K562 (cell line): Measurements from ENCODE around the gene NOL4L. TPM values are rescaled to one million over a fixed set of nuclear protein-coding genes. Genes with fewer than 3 reads are reported as not detected.

Experiments
- ATAC-seq: fragments of 200-7000 bp; cut with Tn5 transposase; 3 replicates; pipeline ENCODE4 v1.9.1; 2020; ENCODE audit warnings: moderate library complexity
- BruUV-seq: library from RNA; stranded (reverse); fragments of 400-500 nt; replicated peaks from 2 replicates; lab custom pipeline; 2021; lab: Mats Ljungman, UMichigan
- CTCF ChIA-PET: fragments of 300-600 bp; formaldehyde crosslinking; extraction: SDS; loops from one replicate; lab custom pipeline; 2021; ENCODE audit warnings: low intra/inter-chr PET ratio; lab: Yijun Ruan, JAX
- POLR2A ChIA-PET: fragments of 300-600, 350-650 bp; sonication (Branson Sonifier 250); formaldehyde crosslinking; extraction: SDS; loops from one replicate; lab custom pipeline; 2021; ENCODE audit warnings: antibody characterized with exemption, inconsistent platforms; lab: Yijun Ruan, JAX
- DNase-seq, 4 experiments: peaks; one replicate each; pipeline versions ENCODE4 v3.0.0 to v3.0.0-alpha.2; 2011 to 2018; ENCODE audit warnings: low spot score in 3 of 4, mixed read lengths in 3 of 4; ENCODE audit errors: extremely low read depth in 1 of 4
- FAIRE-seq: peaks from 2 replicates; lab custom pipeline; 2011; peaks lifted over from hg19 to GRCh38; lab: Jason Lieb, UNC
- H2AFZ ChIP-seq: 2 replicates; pipeline ENCODE4 v1.6.0; 2011; ENCODE audit warnings: low read depth, low read length, control low read depth, inconsistent platforms
- H3K27ac ChIP-seq: fragments of 200-600 bp; 3 replicates; pipeline ENCODE4 v1.8.0; 2011; ENCODE audit warnings: low read depth, mild to moderate bottlenecking, control low read depth, inconsistent platforms, low read length, moderate library complexity, mixed read lengths; ENCODE audit errors: extremely low read depth
- H3K27me3 ChIP-seq, 2 experiments: fragments of 300-600 bp in 1 of 2; 2 replicates in 1 of 2; 3 replicates in 1 of 2; pipeline versions ENCODE4 v1.6.0 to v1.8.0; 2011; ENCODE audit warnings: inconsistent platforms in 2 of 2, low read length in 2 of 2, mild to moderate bottlenecking in 1 of 2, mixed read lengths in 1 of 2, moderate library complexity in 1 of 2; ENCODE audit not compliant: control insufficient read depth in 2 of 2, insufficient read depth in 2 of 2
- H3K36me3 ChIP-seq: fragments of 300-600 bp; 3 replicates; pipeline ENCODE4 v1.8.0; 2011; ENCODE audit warnings: mild to moderate bottlenecking, low read length, inconsistent platforms; ENCODE audit not compliant: control insufficient read depth, insufficient read depth
- H3K4me1 ChIP-seq, 2 experiments: fragments of 200-600 bp in 1 of 2; replicated peaks in 1 of 2; 2 replicates in 1 of 2; 3 replicates in 1 of 2; pipeline versions ENCODE4 v1.5.1 to v1.8.0; 2011; ENCODE audit warnings: inconsistent platforms in 2 of 2, low read length in 2 of 2, mild to moderate bottlenecking in 1 of 2, mixed read lengths in 1 of 2, moderate library complexity in 1 of 2; ENCODE audit not compliant: control insufficient read depth in 2 of 2, insufficient read depth in 2 of 2
- H3K4me2 ChIP-seq: 2 replicates; pipeline ENCODE4 v1.6.1; 2011; ENCODE audit warnings: low read length, control low read depth, inconsistent platforms, mixed read lengths; ENCODE audit not compliant: insufficient read depth
- H3K4me3 ChIP-seq: fragments of 200-600 bp; sonication (generic), shearing (Covaris generic); 2 replicates; pipeline ENCODE4 v1.5.1; 2016; ENCODE audit warnings: control low read depth, inconsistent platforms
- H3K79me2 ChIP-seq: fragments of 200-600 bp; 3 replicates; pipeline ENCODE4 v1.8.0; 2011; ENCODE audit warnings: low read length, inconsistent platforms; ENCODE audit not compliant: control insufficient read depth, insufficient read depth
- H3K9ac ChIP-seq, 2 experiments: 2 replicates each; pipeline versions ENCODE4 v1.6.0 to v1.6.1; 2011; ENCODE audit warnings: low read depth in 2 of 2, low read length in 2 of 2, control low read depth in 1 of 2, inconsistent platforms in 1 of 2, mild to moderate bottlenecking in 1 of 2, mixed read lengths in 1 of 2; ENCODE audit not compliant: insufficient read depth in 1 of 2
- H3K9me1 ChIP-seq: one replicate; pipeline ENCODE4 v1.6.0; 2011; ENCODE audit warnings: inconsistent platforms, mild to moderate bottlenecking, low read length, moderate library complexity; ENCODE audit not compliant: control insufficient read depth, insufficient read depth
- H3K9me3 ChIP-seq: replicated peaks from 2 replicates; pipeline ENCODE4 v1.5.1; 2011; ENCODE audit warnings: low read depth, low read length, inconsistent platforms; ENCODE audit not compliant: control insufficient read depth, insufficient read depth
- H4K20me1 ChIP-seq: replicated peaks from 2 replicates; pipeline ENCODE4 v1.6.1; 2011; ENCODE audit warnings: low read length, inconsistent platforms, mixed read lengths; ENCODE audit not compliant: control insufficient read depth, insufficient read depth
- EP400 ChIP-seq: fragments of 450-650 bp; IDR thresholded peaks from 2 replicates; pipeline ENCODE4 v1.6.1; 2017; ENCODE audit warnings: antibody characterized with exemption, mild to moderate bottlenecking, moderate library complexity
- JUNB ChIP-seq: fragments of 450-650 bp; formaldehyde crosslinking; conservative IDR thresholded peaks from 2 replicates; pipeline ENCODE4 v1.4.0; 2020; ENCODE audit warnings: mild to moderate bottlenecking
- POLR2G ChIP-seq: fragments of 200-400 bp; formaldehyde crosslinking; IDR thresholded peaks from 2 replicates; pipeline ENCODE4 v1.6.1; 2017; ENCODE audit warnings: low read depth, mild to moderate bottlenecking, antibody characterized with exemption, low read length, moderate library complexity
- RBM25 ChIP-seq: fragments of 200-400 bp; formaldehyde crosslinking; IDR thresholded peaks from 2 replicates; pipeline ENCODE4 v1.6.1; 2018; ENCODE audit warnings: low read length, low read depth, moderate library complexity; ENCODE audit not compliant: severe bottlenecking
- SMARCA5 ChIP-seq: fragments of 450-650 bp; IDR thresholded peaks from 2 replicates; pipeline ENCODE4 v1.6.1; 2016
- ZNF224 ChIP-seq: sonication (generic); formaldehyde crosslinking; IDR thresholded peaks from 2 replicates; pipeline ENCODE4 v1.8.0; 2022; ENCODE audit warnings: mild to moderate bottlenecking, missing genetic modification reagents
- WGBS: fragments of 100-300 bp; shearing (Covaris generic); methylation state at CpG from one replicate; pipeline ENCODE4 v1.1.6; 2016; ENCODE audit warnings: low coverage, mixed read lengths; ENCODE audit not compliant: insufficient coverage; ENCODE audit errors: missing lambda C conversion rate; 5-methylcytosine and 5-hydroxymethylcytosine counted together
- in situ Hi-C: fragments of 300-500 bp; cut with MboI; formaldehyde crosslinking; loops from 4 replicates; pipeline ENCODE4 v1.15.0; 2018; ENCODE audit warnings: inconsistent platforms, mixed read lengths
- intact Hi-C: fragments of 100-400 bp; cut with micrococcal nuclease; formaldehyde crosslinking; loops from 2 replicates; pipeline ENCODE4 v1.14.2; 2022
- polyA plus RNA-seq, 8 experiments: library from polyadenylated mRNA; depleted of rRNA in 4 of 8; stranded (reverse) in 5 of 8; unstranded in 3 of 8; fragments of >200 nt; fragmentation: Nextera tagmentation in 2 of 8; fragmentation: Illumina TruSeq in 1 of 8; extraction: Ambion mirVana in 2 of 8; extraction: Trizol in 1 of 8; gene quantifications; 2 replicates each; pipeline versions ENCODE4 v1.2.1 to v1.2.3, GENCODE V29; 2011 to 2014; ENCODE audit warnings: inconsistent platforms in 1 of 8, missing spikeins in 1 of 8
- total RNA-seq, 7 experiments: library from RNA; depleted of rRNA in 6 of 7; stranded (reverse); fragments of >200 nt in 6 of 7; fragmentation: Illumina TruSeq in 2 of 7; extraction: Trizol in 2 of 7; gene quantifications; 2 replicates each; pipeline versions ENCODE4 v1.2.1 to v1.2.3, GENCODE V29; 2011 to 2021; ENCODE audit warnings: low replicate concordance in 1 of 7
- TF ChIP-seq, protein P1 (sequence below): IDR thresholded peaks from 2 replicates; pipeline ENCODE4 v1.6.1; 2016; ENCODE audit warnings: missing genetic modification characterization, missing compliant biosample characterization

NOL4L gene
- total and polyA plus RNA-seq, 9 of the 15 experiments (the other 6 are each of a cell fraction or from before 2014, with no cell fraction given), result 5.1 to 36.2 (median 13.6) TPM

DNA sequence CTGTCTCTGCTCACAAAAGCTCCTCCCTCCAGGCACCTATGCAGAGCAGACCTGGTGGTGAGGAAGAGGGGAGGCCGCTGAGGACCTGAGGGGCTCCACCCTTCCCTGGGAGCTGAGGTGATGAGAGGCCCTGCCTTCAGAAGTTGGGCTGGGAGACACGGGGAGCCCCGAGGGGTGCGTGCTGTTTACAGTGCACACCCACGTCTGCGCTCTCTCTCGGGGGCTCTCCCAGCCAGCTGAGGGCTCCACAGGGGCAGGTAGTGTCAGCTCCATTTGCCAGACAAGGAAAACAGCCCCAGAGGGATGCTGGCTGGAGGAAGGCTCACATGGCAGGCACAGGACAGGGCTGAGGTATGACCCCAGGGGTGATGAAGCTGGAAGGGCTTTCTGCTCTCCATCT, 13.5 kb upstream of the NOL4L start:
- FAIRE-seq (no peak), ATAC-seq (peak; percentile 17; the same call in 1 of the 3 replicates), DNase-seq (no peak)
- no peak overlapping the region for H2AFZ ChIP-seq
- no peak overlapping the region for H3K4me3 ChIP-seq
- H3K36me3 ChIP-seq, result peaks cover 14% of the 10 kb centered on the region; the same call in 1 of the 3 replicates
- no peak overlapping the region for H3K4me2 ChIP-seq
- POLR2A ChIA-PET, result interaction anchor here (0.5 to 2.0 kb wide), 4 partner anchors 11 to 53 kb away, joined by 3 to 5 read pairs (median 4); no protein-coding TSS in a partner anchor
- TF ChIP-seq POLR2G (peak; percentile 46), SMARCA5 (no peak)
- no TSS peak for BruUV-seq
- H4K20me1 ChIP-seq, result peaks cover 3% of the 10 kb centered on the region; the same call in 1 of the 2 replicates
- WGBS, result 72% methylated on average over 6 of the region's 7 CpGs
- intact Hi-C loops (no loop called here), in situ Hi-C loops (no loop called here)
- H3K27me3 ChIP-seq, result no peaks in the 10 kb centered on the region
- peak overlapping the region in 1 of 2 experiments; percentile 80; a peak in 2 of 4 replicates for H3K9ac ChIP-seq
- no peaks in the 10 kb centered on the region for H3K79me2 ChIP-seq
- H3K9me3 ChIP-seq, result no peaks in the 10 kb centered on the region
- CTCF ChIA-PET, result no interaction called here
- no peaks in the 10 kb centered on the region for H3K9me1 ChIP-seq
- peaks cover 0 to 15% of the 10 kb centered on the region in 2 experiments; a peak in 2 of 5 replicates for H3K4me1 ChIP-seq
- no peak overlapping the region for H3K27ac ChIP-seq

DNA sequence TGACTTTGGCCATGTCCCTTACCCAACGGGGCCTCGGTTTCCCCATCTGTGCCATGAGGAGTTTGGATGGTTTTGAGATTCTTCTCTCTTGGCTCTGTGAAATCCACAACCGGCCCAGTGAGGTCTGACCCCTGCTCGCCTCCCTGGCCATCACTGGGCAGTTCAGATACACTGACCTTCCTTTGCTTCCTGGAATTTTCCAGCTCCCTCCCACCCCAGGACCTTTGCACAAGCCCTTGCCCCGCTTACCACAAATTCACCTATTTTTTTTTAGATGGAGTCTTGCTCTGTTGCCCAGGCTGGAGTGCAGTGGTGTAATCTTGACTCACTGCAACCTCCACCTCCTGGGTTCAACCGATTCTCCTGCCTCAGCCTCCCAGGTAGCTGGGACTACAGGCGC, 12.6 kb upstream of the NOL4L start:
- BruUV-seq, result no TSS peak
- no peaks in the 10 kb centered on the region for H3K9me3 ChIP-seq
- no peak overlapping the region for H3K9ac ChIP-seq
- no peak overlapping the region for H3K4me2 ChIP-seq
- ATAC-seq (no peak), DNase-seq (no peak), FAIRE-seq (no peak)
- H3K9me1 ChIP-seq, result no peaks in the 10 kb centered on the region
- no peak overlapping the region for H3K27ac ChIP-seq
- H4K20me1 ChIP-seq, result peaks cover under 1% of the 10 kb centered on the region; the same call in 1 of the 2 replicates
- peaks cover 10% of the 10 kb centered on the region; the same call in 1 of the 3 replicates for H3K36me3 ChIP-seq
- H3K27me3 ChIP-seq, result no peaks in the 10 kb centered on the region
- ChIA-PET CTCF (no interaction called here), POLR2A (interaction anchor here (0.7 to 1.6 kb wide), 3 partner anchors 8 to 35 kb away, joined by 3 to 11 read pairs (median 3); no protein-coding TSS in a partner anchor)
- peaks cover 0 to 10% of the 10 kb centered on the region in 2 experiments; a peak in 2 of 5 replicates for H3K4me1 ChIP-seq
- no peak overlapping the region for H2AFZ ChIP-seq
- WGBS, result 52% methylated on average over 7 of the region's 7 CpGs
- no peak overlapping the region for H3K4me3 ChIP-seq
- H3K79me2 ChIP-seq, result no peaks in the 10 kb centered on the region
- TF ChIP-seq RBM25 (peak; percentile 63), EP400 (no peak), JUNB (CRISPR knock-in tag) (no peak), ZNF224 (CRISPR knock-in tag) (no peak)
- TF ChIP-seq, protein P1, sequence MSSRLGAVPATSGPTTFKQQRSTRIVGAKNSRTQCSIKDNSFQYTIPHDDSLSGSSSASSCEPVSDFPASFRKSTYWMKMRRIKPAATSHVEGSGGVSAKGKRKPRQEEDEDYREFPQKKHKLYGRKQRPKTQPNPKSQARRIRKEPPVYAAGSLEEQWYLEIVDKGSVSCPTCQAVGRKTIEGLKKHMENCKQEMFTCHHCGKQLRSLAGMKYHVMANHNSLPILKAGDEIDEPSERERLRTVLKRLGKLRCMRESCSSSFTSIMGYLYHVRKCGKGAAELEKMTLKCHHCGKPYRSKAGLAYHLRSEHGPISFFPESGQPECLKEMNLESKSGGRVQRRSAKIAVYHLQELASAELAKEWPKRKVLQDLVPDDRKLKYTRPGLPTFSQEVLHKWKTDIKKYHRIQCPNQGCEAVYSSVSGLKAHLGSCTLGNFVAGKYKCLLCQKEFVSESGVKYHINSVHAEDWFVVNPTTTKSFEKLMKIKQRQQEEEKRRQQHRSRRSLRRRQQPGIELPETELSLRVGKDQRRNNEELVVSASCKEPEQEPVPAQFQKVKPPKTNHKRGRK (tag), result no peak
- intact Hi-C loops, result no loop called here
- in situ Hi-C loops, result no loop called here
